Fibroblast of lung (primary cell): Measurements from ENCODE around the gene RAB11FIP3. TPM values are rescaled to one million over a fixed set of nuclear protein-coding genes. Genes with fewer than 3 reads are reported as not detected.
A peak's percentile ranks its signal among the peaks of the same experiment; 100 is the strongest.

Source experiments
- DNase-seq, 2 donors: peaks; one replicate each; pipeline versions ENCODE4 v3.0.0 to v3.0.0-alpha.2; 2010; ENCODE audit warnings: low read depth in 2 of 2
- H2AFZ ChIP-seq: 2 replicates; pipeline ENCODE4 v1.5.1; 2012; ENCODE audit warnings: low read length, control low read depth, inconsistent platforms
- H3K27ac ChIP-seq: 2 replicates; pipeline ENCODE4 v1.5.1; 2011; ENCODE audit warnings: low read length, control low read depth; ENCODE audit not compliant: insufficient read depth
- H3K27me3 ChIP-seq: 2 replicates; pipeline ENCODE4 v1.5.1; 2011; ENCODE audit warnings: mild to moderate bottlenecking, low read length; ENCODE audit not compliant: control insufficient read depth, insufficient read depth
- H3K36me3 ChIP-seq: 2 replicates; pipeline ENCODE4 v1.5.1; 2011; ENCODE audit warnings: low read length; ENCODE audit not compliant: control insufficient read depth, insufficient read depth
- H3K4me1 ChIP-seq: 2 replicates; pipeline ENCODE4 v1.5.1; 2011; ENCODE audit warnings: low read length; ENCODE audit not compliant: control insufficient read depth, insufficient read depth; ENCODE audit errors: extremely low read depth
- H3K4me2 ChIP-seq: 2 replicates; pipeline ENCODE4 v1.5.1; 2011; ENCODE audit warnings: low read length, control low read depth; ENCODE audit not compliant: insufficient read depth; ENCODE audit errors: extremely low read depth
- H3K4me3 ChIP-seq, 4 experiments: fragments of 200-600 bp in 1 of 4; sonication (generic) in 1 of 4; replicated peaks in 1 of 4; 2 replicates each; pipeline ENCODE4 v1.5.1; 2011 to 2016; ENCODE audit warnings: low read length in 4 of 4, low read depth in 3 of 4, mild to moderate bottlenecking in 3 of 4, control low read depth in 2 of 4, inconsistent platforms in 1 of 4, mixed read lengths in 1 of 4; ENCODE audit not compliant: insufficient read depth in 1 of 4; ENCODE audit errors: control extremely low read depth in 1 of 4
- H3K79me2 ChIP-seq: 2 replicates; pipeline ENCODE4 v1.5.1; 2012; ENCODE audit warnings: mild to moderate bottlenecking, low read length, inconsistent platforms; ENCODE audit not compliant: control insufficient read depth, insufficient read depth
- H3K9ac ChIP-seq: 2 replicates; pipeline ENCODE4 v1.5.1; 2011; ENCODE audit warnings: mild to moderate bottlenecking, low read length, control low read depth; ENCODE audit not compliant: insufficient read depth
- H3K9me3 ChIP-seq: 2 replicates; pipeline ENCODE4 v1.5.1; 2012; ENCODE audit warnings: low read depth, low read length; ENCODE audit not compliant: control insufficient read depth, insufficient read depth
- H4K20me1 ChIP-seq: 2 replicates; pipeline ENCODE4 v1.5.1; 2011; ENCODE audit warnings: low read length; ENCODE audit not compliant: control insufficient read depth, insufficient read depth; ENCODE audit errors: extremely low read depth
- EZH2 ChIP-seq: IDR thresholded peaks from 2 replicates; pipeline ENCODE4 v1.5.1; 2012; ENCODE audit warnings: low read length, control low read depth, mild to moderate bottlenecking; ENCODE audit errors: missing control alignments
- polyA plus RNA-seq, 2 donors: library from polyadenylated mRNA; depleted of rRNA in 1 of 2; stranded (reverse) in 1 of 2; unstranded in 1 of 2; fragments of >200 nt; gene quantifications; 2 replicates each; pipeline ENCODE4 v1.2.1, GENCODE V29; 2011 to 2012; ENCODE audit warnings: missing spikeins in 1 of 2
- total RNA-seq: library from RNA; depleted of rRNA; stranded (reverse); fragments of >200 nt; gene quantifications from 2 replicates; pipeline ENCODE4 v1.2.1, GENCODE V29; 2014
- TF ChIP-seq, protein P1 (sequence below), 2 donors: IDR thresholded peaks in 1 of 2; conservative IDR thresholded peaks in 1 of 2; 1 replicate in 1 of 2; 2 replicates in 1 of 2; pipeline ENCODE4 v1.5.1; 2011 to 2012; ENCODE audit warnings: low read length in 2 of 2, control low read depth in 1 of 2, inconsistent platforms in 1 of 2, low read depth in 1 of 2, mild to moderate bottlenecking in 1 of 2

Gene RAB11FIP3
- total and polyA plus RNA-seq, 2 donors (not counting 1 experiment from before 2014, with no cell fraction given) = 7.3 to 22.1 TPM

DNA sequence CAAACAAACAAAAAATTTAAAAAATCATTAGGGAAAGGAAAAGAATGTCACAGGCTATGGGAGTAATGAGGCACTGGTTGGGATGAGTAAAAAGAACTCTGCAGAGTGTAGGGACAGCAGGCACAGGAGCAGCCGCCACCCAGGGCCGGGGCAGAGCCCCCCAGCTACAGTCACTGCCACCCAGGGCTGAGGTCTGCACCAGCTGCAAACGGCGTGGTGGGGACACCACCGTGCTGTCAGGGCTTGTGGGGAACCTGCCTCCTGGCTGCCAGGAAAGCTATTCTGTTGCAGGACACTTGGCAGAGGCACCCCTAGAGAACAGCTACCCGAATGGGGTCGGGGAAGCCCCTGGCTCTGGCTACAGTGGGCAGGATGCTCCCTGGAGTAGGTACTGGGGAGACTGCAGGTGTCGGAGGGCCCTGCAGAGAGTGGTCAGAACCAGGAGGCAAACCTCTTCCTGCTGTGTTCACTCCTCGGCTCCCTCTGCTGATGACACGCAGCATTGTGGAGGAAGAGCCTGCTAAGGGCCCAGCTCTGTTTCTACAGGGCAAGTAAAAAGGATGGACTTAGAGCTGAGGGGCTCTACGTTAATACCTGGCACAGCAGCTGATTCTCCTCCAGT is 69.8 kb downstream of the RAB11FIP3 start:
- TF ChIP-seq, protein P1, sequence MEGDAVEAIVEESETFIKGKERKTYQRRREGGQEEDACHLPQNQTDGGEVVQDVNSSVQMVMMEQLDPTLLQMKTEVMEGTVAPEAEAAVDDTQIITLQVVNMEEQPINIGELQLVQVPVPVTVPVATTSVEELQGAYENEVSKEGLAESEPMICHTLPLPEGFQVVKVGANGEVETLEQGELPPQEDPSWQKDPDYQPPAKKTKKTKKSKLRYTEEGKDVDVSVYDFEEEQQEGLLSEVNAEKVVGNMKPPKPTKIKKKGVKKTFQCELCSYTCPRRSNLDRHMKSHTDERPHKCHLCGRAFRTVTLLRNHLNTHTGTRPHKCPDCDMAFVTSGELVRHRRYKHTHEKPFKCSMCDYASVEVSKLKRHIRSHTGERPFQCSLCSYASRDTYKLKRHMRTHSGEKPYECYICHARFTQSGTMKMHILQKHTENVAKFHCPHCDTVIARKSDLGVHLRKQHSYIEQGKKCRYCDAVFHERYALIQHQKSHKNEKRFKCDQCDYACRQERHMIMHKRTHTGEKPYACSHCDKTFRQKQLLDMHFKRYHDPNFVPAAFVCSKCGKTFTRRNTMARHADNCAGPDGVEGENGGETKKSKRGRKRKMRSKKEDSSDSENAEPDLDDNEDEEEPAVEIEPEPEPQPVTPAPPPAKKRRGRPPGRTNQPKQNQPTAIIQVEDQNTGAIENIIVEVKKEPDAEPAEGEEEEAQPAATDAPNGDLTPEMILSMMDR (conservative IDR thresholded peaks at IDR 0.05 in 1 of 2, IDR thresholded peaks at IDR 0.05 in 1 of 2; ENCODE audit: low read depth in 1 of 2, low read length in 2 of 2) = peak; percentile 41 to 65
- no peak for TF ChIP-seq EZH2
- Histone ChIP-seq H2AFZ (no peak overlapping the region), H3K27me3 (no peaks in the 10 kb centered on the region), H3K79me2 (no peaks in the 10 kb centered on the region), H3K27ac (no peak overlapping the region), H3K4me1 (no peaks in the 10 kb centered on the region), H3K4me3 (no peak overlapping the region), H3K36me3 (no peaks in the 10 kb centered on the region), H4K20me1 (no peaks in the 10 kb centered on the region), H3K4me2 (no peak overlapping the region), H3K9ac (no peak overlapping the region), H3K9me3 (no peaks in the 10 kb centered on the region)
- DNase-seq = peak; percentile 6 to 45

DNA sequence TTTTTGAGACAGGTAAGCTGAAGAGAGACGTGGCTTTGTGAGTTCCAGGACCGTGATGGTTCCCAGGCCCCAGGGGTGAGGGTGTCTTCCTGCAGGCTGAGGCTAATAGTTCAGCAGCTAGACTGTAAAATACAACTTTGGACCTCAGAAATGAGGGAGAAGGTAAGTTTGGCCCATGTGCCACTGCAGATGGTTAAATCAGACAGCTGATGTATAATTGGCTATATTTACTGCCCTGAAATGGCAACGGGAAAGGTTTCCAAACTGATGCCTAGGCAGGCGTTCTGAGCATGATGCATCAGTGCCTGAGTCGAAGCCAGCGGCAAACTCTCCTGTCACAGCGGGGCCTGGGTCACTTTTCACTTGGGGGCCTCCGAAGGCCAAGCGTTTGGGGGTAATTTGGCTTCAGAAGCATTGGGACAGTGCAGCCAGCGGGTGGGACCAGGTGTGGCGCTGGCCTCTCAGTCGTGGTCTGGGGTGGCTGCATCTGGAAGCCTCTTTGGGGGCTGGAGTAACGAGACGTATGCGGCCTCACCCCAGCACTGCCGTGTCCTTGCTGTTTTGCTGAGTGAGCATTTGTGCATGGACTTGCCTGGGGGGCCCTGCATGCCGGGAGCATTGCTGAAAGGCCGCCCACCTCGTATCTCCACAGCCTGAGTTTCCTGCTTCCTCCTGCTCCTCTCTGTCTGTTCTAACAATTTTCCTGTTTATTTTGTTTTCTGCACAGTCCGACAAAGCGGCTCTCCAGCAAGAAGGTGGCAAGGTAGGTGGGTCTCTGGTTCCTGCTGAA is 70.8 kb downstream of the RAB11FIP3 start:
- DNase-seq = no peak
- Histone ChIP-seq H3K4me3 (no peak overlapping the region), H3K79me2 (no peaks in the 10 kb centered on the region), H3K36me3 (no peaks in the 10 kb centered on the region), H3K4me2 (no peak overlapping the region), H3K27me3 (no peaks in the 10 kb centered on the region), H3K4me1 (no peaks in the 10 kb centered on the region), H3K9ac (no peak overlapping the region), H3K9me3 (no peaks in the 10 kb centered on the region), H4K20me1 (no peaks in the 10 kb centered on the region), H2AFZ (no peak overlapping the region), H3K27ac (no peak overlapping the region)
- TF ChIP-seq EZH2 = no peak
- TF ChIP-seq, protein P1 (conservative IDR thresholded peaks at IDR 0.05 in 1 of 2, IDR thresholded peaks at IDR 0.05 in 1 of 2; ENCODE audit: low read depth in 1 of 2, low read length in 2 of 2) = no peak

DNA sequence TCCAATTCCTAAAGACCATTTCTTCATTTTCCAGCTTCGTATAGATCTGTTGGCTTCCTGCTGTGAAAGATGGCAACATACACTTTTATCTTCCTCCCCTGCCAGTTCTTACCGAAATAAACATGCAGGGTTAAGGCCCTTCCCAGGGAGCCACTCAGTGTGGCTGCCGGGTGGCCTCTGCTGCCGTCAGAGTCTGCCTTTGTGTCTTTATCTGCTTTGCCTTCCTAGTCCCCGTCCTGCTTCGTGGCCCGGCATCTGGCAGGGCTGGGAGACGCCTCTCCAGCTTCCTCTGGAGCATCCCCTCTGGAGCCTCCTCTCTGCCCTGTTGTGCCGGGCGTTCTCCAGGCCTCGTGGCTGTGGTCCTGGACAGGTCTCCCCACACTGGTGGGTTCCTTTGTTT is 71.8 kb downstream of the RAB11FIP3 start:
- H3K9me3 ChIP-seq = no peaks in the 10 kb centered on the region
- no peak for TF ChIP-seq EZH2
- TF ChIP-seq, protein P1 (conservative IDR thresholded peaks at IDR 0.05 in 1 of 2, IDR thresholded peaks at IDR 0.05 in 1 of 2; ENCODE audit: low read depth in 1 of 2, low read length in 2 of 2) = no peak
- no peak for DNase-seq
- H3K9ac ChIP-seq = no peak overlapping the region
- no peaks in the 10 kb centered on the region for H4K20me1 ChIP-seq
- H3K79me2 ChIP-seq = no peaks in the 10 kb centered on the region
- no peaks in the 10 kb centered on the region for H3K4me1 ChIP-seq
- H3K36me3 ChIP-seq = no peaks in the 10 kb centered on the region
- no peak overlapping the region for H3K4me3 ChIP-seq
- no peaks in the 10 kb centered on the region for H3K27me3 ChIP-seq
- no peak overlapping the region for H3K4me2 ChIP-seq
- no peak overlapping the region for H2AFZ ChIP-seq
- H3K27ac ChIP-seq = no peak overlapping the region
